ENCODE results near the gene C1orf105. TPM values are rescaled to one million over a fixed set of nuclear protein-coding genes. Genes with fewer than 3 reads are reported as not detected.

C1orf105 gene
- total RNA-seq, 1 donor from 2014 or later: not detected

- Mint-ChIP-seq H3K4me1 (peaks cover 31% of the 10 kb centered on the region), H3K9me3 (no peaks in the 10 kb centered on the region), H3K27me3 (ENCODE audit: insufficient read depth, low read depth) (peaks cover 2% of the 10 kb centered on the region), H3K4me3 (no peak overlapping the region), H3K36me3 (no peaks in the 10 kb centered on the region), H3K27ac (no peak overlapping the region)
- Histone ChIP-seq H3K27ac (no peak overlapping the region), H3K4me3 (no peak overlapping the region), H3K4me2 (no peak overlapping the region), H2AFZ (replicated peaks) (no peak overlapping the region), H3K9ac (no peak overlapping the region), H3K36me3 (no peaks in the 10 kb centered on the region), H4K20me1 (ENCODE audit: low read depth) (no peaks in the 10 kb centered on the region), H3K79me2 (ENCODE audit: low read depth) (no peaks in the 10 kb centered on the region), H3K9me3 (ENCODE audit: low read depth) (no peaks in the 10 kb centered on the region), H3K27me3 (no peaks in the 10 kb centered on the region), H3F3A (ENCODE audit: low read depth) (no peaks in the 10 kb centered on the region), H3K4me1 (peaks cover 7% of the 10 kb centered on the region)
- TF ChIP-seq CTCF (IDR thresholded peaks at IDR 0.05) (no peak), EZH2 (IDR thresholded peaks at IDR 0.05) (no peak)
- no peak for DNase-seq (ENCODE audit: low spot score)
These were observed 39.8 kb upstream of the C1orf105 start for GRCh38 chr1:172380441-172381244.

GRCh38 chr1:172381946-172382345 is 38.5 kb upstream of the C1orf105 start:
- Histone ChIP-seq H3K36me3 (no peaks in the 10 kb centered on the region), H3K27me3 (no peaks in the 10 kb centered on the region), H3K9ac (no peak overlapping the region), H3K79me2 (ENCODE audit: low read depth) (no peaks in the 10 kb centered on the region), H3K4me3 (no peak overlapping the region), H3K4me2 (no peak overlapping the region), H3K4me1 (peaks cover 7% of the 10 kb centered on the region), H4K20me1 (ENCODE audit: low read depth) (no peaks in the 10 kb centered on the region), H2AFZ (replicated peaks) (no peak overlapping the region), H3F3A (ENCODE audit: low read depth) (no peaks in the 10 kb centered on the region), H3K9me3 (ENCODE audit: low read depth) (no peaks in the 10 kb centered on the region), H3K27ac (no peak overlapping the region)
- no peaks in the 10 kb centered on the region for H3K9me3 Mint-ChIP-seq
- DNase-seq (ENCODE audit: low spot score): no peak
- H3K36me3 Mint-ChIP-seq: no peaks in the 10 kb centered on the region
- no peak overlapping the region for H3K4me3 Mint-ChIP-seq
- TF ChIP-seq EZH2 (IDR thresholded peaks at IDR 0.05): no peak
- no peak for TF ChIP-seq EZH2phosphoT487 (IDR thresholded peaks at IDR 0.05)
- TF ChIP-seq CTCF (IDR thresholded peaks at IDR 0.05): no peak
- H3K27me3 Mint-ChIP-seq (ENCODE audit: insufficient read depth, low read depth): peaks cover 2% of the 10 kb centered on the region
- peak overlapping the region; percentile 78 for H3K27ac Mint-ChIP-seq
- peaks cover 31% of the 10 kb centered on the region for H3K4me1 Mint-ChIP-seq

GRCh38 chr1:172382406-172382805 is 38.1 kb upstream of the C1orf105 start:
- no peaks in the 10 kb centered on the region for H3K9me3 Mint-ChIP-seq
- H3K4me3 Mint-ChIP-seq: no peak overlapping the region
- peaks cover 31% of the 10 kb centered on the region for H3K4me1 Mint-ChIP-seq
- Histone ChIP-seq H3K4me3 (no peak overlapping the region), H3K9me3 (ENCODE audit: low read depth) (no peaks in the 10 kb centered on the region), H3K9ac (no peak overlapping the region), H3F3A (ENCODE audit: low read depth) (no peaks in the 10 kb centered on the region), H3K27ac (no peak overlapping the region), H2AFZ (replicated peaks) (no peak overlapping the region), H3K4me1 (peaks cover 7% of the 10 kb centered on the region), H3K36me3 (no peaks in the 10 kb centered on the region), H3K79me2 (ENCODE audit: low read depth) (no peaks in the 10 kb centered on the region), H4K20me1 (ENCODE audit: low read depth) (no peaks in the 10 kb centered on the region), H3K4me2 (no peak overlapping the region), H3K27me3 (no peaks in the 10 kb centered on the region)
- no peak for TF ChIP-seq CTCF (IDR thresholded peaks at IDR 0.05)
- TF ChIP-seq EZH2 (IDR thresholded peaks at IDR 0.05): no peak
- TF ChIP-seq EZH2phosphoT487 (IDR thresholded peaks at IDR 0.05): no peak
- DNase-seq (ENCODE audit: low spot score): no peak
- H3K36me3 Mint-ChIP-seq: no peaks in the 10 kb centered on the region
- peak overlapping the region; percentile 78 for H3K27ac Mint-ChIP-seq
- peaks cover 5% of the 10 kb centered on the region for H3K27me3 Mint-ChIP-seq (ENCODE audit: insufficient read depth, low read depth)

Measured in neural progenitor cell (in vitro differentiated cells).